MM.1S (cell line): ENCODE data around the gene RPUSD1.

Experiments used
- DNase-seq: peaks from one replicate; pipeline ENCODE4 v3.0.0-alpha.2; 2015
- H2AFZ ChIP-seq: fragments of 300-600 bp; sonication (generic); 2 replicates; pipeline ENCODE4 v1.6.0; 2016; ENCODE audit warnings: antibody characterized with exemption, low read length
- H3F3A ChIP-seq: fragments of 300-600 bp; sonication (generic); 2 replicates; pipeline ENCODE4 v1.6.1; 2016; ENCODE audit warnings: mild to moderate bottlenecking, antibody characterized with exemption, low read length, moderate library complexity, mixed read lengths; ENCODE audit not compliant: insufficient read depth
- H3K27ac ChIP-seq: fragments of 300-600 bp; sonication (generic); 2 replicates; pipeline ENCODE4 v1.5.1; 2016; ENCODE audit warnings: mild to moderate bottlenecking, low read length
- H3K27me3 ChIP-seq: fragments of 300-600 bp; sonication (generic); replicated peaks from 2 replicates; pipeline ENCODE4 v1.6.0; 2016; ENCODE audit warnings: low read length; ENCODE audit not compliant: insufficient read depth
- H3K36me3 ChIP-seq: fragments of 300-600 bp; sonication (generic); replicated peaks from 2 replicates; pipeline ENCODE4 v1.6.1; 2016; ENCODE audit warnings: mild to moderate bottlenecking, low read length, mixed read lengths; ENCODE audit not compliant: insufficient read depth
- H3K4me1 ChIP-seq: fragments of 300-600 bp; sonication (generic); 2 replicates; pipeline ENCODE4 v1.6.1; 2016; ENCODE audit warnings: low read length, mixed read lengths
- H3K4me2 ChIP-seq: fragments of 300-600 bp; sonication (generic); 2 replicates; pipeline ENCODE4 v1.6.0; 2016; ENCODE audit warnings: low read depth, low read length
- H3K4me3 ChIP-seq: fragments of 300-600 bp; sonication (generic); 2 replicates; pipeline ENCODE4 v1.5.1; 2016; ENCODE audit warnings: low read length, mixed read lengths
- H3K79me2 ChIP-seq: fragments of 300-600 bp; sonication (generic); 2 replicates; pipeline ENCODE4 v1.6.1; 2016; ENCODE audit warnings: mixed run types, low read length, mixed read lengths
- H3K9ac ChIP-seq: fragments of 300-600 bp; sonication (generic); 2 replicates; pipeline ENCODE4 v1.6.1; 2016; ENCODE audit warnings: low read length, mixed read lengths
- H3K9me2 ChIP-seq: fragments of 300-600 bp; sonication (generic); replicated peaks from 2 replicates; pipeline ENCODE4 v1.6.1; 2016; ENCODE audit warnings: mild to moderate bottlenecking, low read length, mixed read lengths; ENCODE audit not compliant: insufficient read depth
- H3K9me3 ChIP-seq: fragments of 300-600 bp; sonication (generic); replicated peaks from 2 replicates; pipeline ENCODE4 v1.6.1; 2016; ENCODE audit warnings: mild to moderate bottlenecking, low read length, mixed read lengths; ENCODE audit not compliant: insufficient read depth
- H4K20me1 ChIP-seq: fragments of 300-600 bp; sonication (generic); 2 replicates; pipeline ENCODE4 v1.6.1; 2016; ENCODE audit warnings: mild to moderate bottlenecking, low read length, moderate library complexity, mixed read lengths; ENCODE audit not compliant: insufficient read depth
- CTCF ChIP-seq: fragments of 300-600 bp; sonication (generic); IDR thresholded peaks from 2 replicates; pipeline ENCODE4 v1.5.1; 2016; ENCODE audit warnings: antibody characterized with exemption, low read length, mixed read lengths
- EZH2 ChIP-seq: fragments of 300-600 bp; sonication (generic); optimal IDR thresholded peaks from 2 replicates; pipeline ENCODE3; 2017; ENCODE audit warnings: low read depth, mild to moderate bottlenecking, antibody characterized with exemption, low read length, mixed read lengths
- EZH2phosphoT487 ChIP-seq: fragments of 300-600 bp; sonication (generic); IDR thresholded peaks from 2 replicates; pipeline ENCODE4 v1.6.1; 2018; ENCODE audit warnings: antibody characterized with exemption, low read length

RPUSD1 gene

GRCh38 chr16:799948-800833 is 12.0 kb upstream of the RPUSD1 start, which contains the start of gene GNG13:
TSS of gene GNG13 (minus strand) at chr16:800734. CDS start at chr16:799077, 1,657 bp downstream.
- Histone ChIP-seq H3K4me2 (no peak within 1 kb of the TSS), H4K20me1 (no peaks in the 10 kb centered on the region), H3K9ac (no peak within 1 kb of the TSS), H3K4me1 (no peaks in the 10 kb centered on the region), H3F3A (no peaks in the 10 kb centered on the region), H3K27me3 (peaks cover 12% of the 10 kb centered on the region; the same call in 1 of the 2 replicates), H3K79me2 (no peaks in the 10 kb centered on the region), H3K4me3 (no peak within 1 kb of the TSS), H3K27ac (no peak within 1 kb of the TSS), H3K9me3 (no peaks in the 10 kb centered on the region), H3K9me2 (no peaks in the 10 kb centered on the region), H2AFZ (no peak within 1 kb of the TSS), H3K36me3 (no peaks in the 10 kb centered on the region)
- TF ChIP-seq CTCF (no peak), EZH2phosphoT487 (no peak), EZH2 (no peak)
- DNase-seq, result no peak

DNA sequence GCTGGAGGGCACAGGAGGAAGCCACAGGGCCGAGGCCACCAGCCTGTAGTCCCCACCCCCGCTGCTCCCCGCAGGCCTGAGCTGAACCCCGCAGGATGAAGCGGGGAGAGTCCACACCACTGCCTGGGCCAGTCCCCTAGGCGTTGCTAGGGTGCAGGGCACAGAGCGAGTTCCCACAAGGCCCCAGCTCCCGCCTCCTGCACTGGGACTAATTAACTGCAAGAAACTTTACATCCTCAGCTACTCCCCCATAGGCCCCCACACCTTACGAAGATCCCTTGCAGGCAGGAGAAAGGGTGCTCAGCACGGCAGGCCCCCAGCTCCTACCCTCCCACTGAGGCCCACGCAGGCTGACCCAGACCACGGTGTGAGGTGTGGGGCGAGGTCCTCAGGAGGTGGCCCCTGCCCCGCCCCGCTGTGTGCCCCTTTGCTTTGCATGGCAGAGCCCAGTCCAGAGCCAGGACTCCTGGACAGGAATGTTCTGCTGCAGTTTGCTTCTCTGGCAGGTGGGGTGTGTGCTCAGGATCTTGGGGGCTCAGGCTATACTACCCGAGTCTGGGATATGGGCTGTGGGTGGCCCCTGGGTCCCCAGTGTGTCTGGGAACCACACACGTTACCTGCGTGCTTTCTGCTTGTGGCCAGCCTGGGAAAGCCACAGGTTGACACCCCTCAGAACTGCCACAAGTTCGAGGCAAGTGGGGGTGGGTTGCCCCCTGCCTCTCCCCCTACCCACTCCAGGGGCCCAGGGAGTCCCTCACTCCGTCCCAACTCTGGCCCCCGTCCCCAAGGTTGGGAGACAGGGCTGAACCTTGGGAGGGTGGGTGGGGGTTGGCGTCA is 11.1 kb upstream of the RPUSD1 start:
- Histone ChIP-seq H4K20me1 (no peaks in the 10 kb centered on the region), H3K4me3 (no peak overlapping the region), H3K79me2 (no peaks in the 10 kb centered on the region), H3K4me1 (no peaks in the 10 kb centered on the region), H3K9ac (no peak overlapping the region), H3K9me2 (no peaks in the 10 kb centered on the region), H3K4me2 (no peak overlapping the region), H3K27ac (no peak overlapping the region), H3K27me3 (peaks cover 12% of the 10 kb centered on the region; the same call in 1 of the 2 replicates), H3F3A (no peaks in the 10 kb centered on the region), H2AFZ (no peak overlapping the region), H3K36me3 (no peaks in the 10 kb centered on the region), H3K9me3 (no peaks in the 10 kb centered on the region)
- DNase-seq, result no peak
- no peak for TF ChIP-seq EZH2
- no peak for TF ChIP-seq EZH2phosphoT487
- no peak for TF ChIP-seq CTCF

- DNase-seq, result no peak
- no peaks in the 10 kb centered on the region for H3K9me2 ChIP-seq
- no peaks in the 10 kb centered on the region for H3K4me1 ChIP-seq
- no peak overlapping the region for H3K4me3 ChIP-seq
- no peak overlapping the region for H3K4me2 ChIP-seq
- H3K9ac ChIP-seq, result no peak overlapping the region
- no peaks in the 10 kb centered on the region for H4K20me1 ChIP-seq
- no peaks in the 10 kb centered on the region for H3K79me2 ChIP-seq
- peaks cover 12% of the 10 kb centered on the region; the same call in 1 of the 2 replicates for H3K27me3 ChIP-seq
- no peak overlapping the region for H3K27ac ChIP-seq
- H3F3A ChIP-seq, result no peaks in the 10 kb centered on the region
- no peak overlapping the region for H2AFZ ChIP-seq
- no peaks in the 10 kb centered on the region for H3K9me3 ChIP-seq
- TF ChIP-seq EZH2phosphoT487 (no peak), CTCF (no peak), EZH2 (no peak)
- H3K36me3 ChIP-seq, result no peaks in the 10 kb centered on the region
These were observed 10.5 kb upstream of the RPUSD1 start for GRCh38 chr16:798666-799065.
